OCI-LY3 (cell line): ENCODE results near the gene CSNK2B.

Source experiments
- H2AFZ ChIP-seq: fragments of 200-600, 300-600 bp; shearing (Covaris generic); 2 replicates; pipeline ENCODE4 v1.6.0; 2014; ENCODE audit warnings: antibody characterized with exemption, low read depth, low read length
- H3K27ac ChIP-seq: fragments of 200-600, 300-600 bp; sonication (generic); 2 replicates; pipeline ENCODE4 v1.5.1; 2014; ENCODE audit warnings: mild to moderate bottlenecking, low read length, moderate library complexity, mixed read lengths
- H3K27me3 ChIP-seq: fragments of 200-600, 300-600 bp; sonication (generic); 2 replicates; pipeline ENCODE4 v1.6.1; 2014; ENCODE audit warnings: low read depth, low read length, mixed read lengths
- H3K36me3 ChIP-seq: fragments of 200-600, 300-600 bp; sonication (generic); replicated peaks from 2 replicates; pipeline ENCODE3; 2014; ENCODE audit warnings: low read depth, low read length, mixed read lengths
- H3K4me1 ChIP-seq: fragments of 300-600, 200-600 bp; sonication (generic); 2 replicates; pipeline ENCODE4 v1.6.1; 2014; ENCODE audit warnings: low read length, mixed read lengths
- H3K4me2 ChIP-seq: fragments of 200-600, 300-600 bp; sonication (generic); 2 replicates; pipeline ENCODE4 v1.6.1; 2014; ENCODE audit warnings: low read length, mixed read lengths
- H3K4me3 ChIP-seq: fragments of 300-600, 200-600 bp; sonication (generic); 2 replicates; pipeline ENCODE4 v1.5.1; 2014; ENCODE audit warnings: antibody characterized with exemption, mild to moderate bottlenecking, low read length, moderate library complexity
- H3K79me2 ChIP-seq: fragments of 300-600, 200-600 bp; shearing (Covaris generic); 2 replicates; pipeline ENCODE4 v1.6.1; 2014; ENCODE audit warnings: mild to moderate bottlenecking, low read length, mixed read lengths
- H3K9ac ChIP-seq: fragments of 300-600, 200-600 bp; shearing (Covaris generic); 2 replicates; pipeline ENCODE4 v1.6.0; 2014; ENCODE audit warnings: mild to moderate bottlenecking, low read length, moderate library complexity
- H3K9me3 ChIP-seq: fragments of 200-600, 300-600 bp; shearing (Covaris generic); 2 replicates; pipeline ENCODE4 v1.6.1; 2014; ENCODE audit warnings: low read length, mixed read lengths; ENCODE audit not compliant: insufficient read depth
- H4K20me1 ChIP-seq: fragments of 200-600, 300-600 bp; sonication (generic); 2 replicates; pipeline ENCODE4 v1.6.1; 2016; ENCODE audit warnings: low read length, mixed read lengths; ENCODE audit not compliant: insufficient read depth
- EZH2phosphoT487 ChIP-seq: fragments of 200-600 bp; shearing (Covaris generic); IDR thresholded peaks from 2 replicates; pipeline ENCODE4 v1.6.1; 2018; ENCODE audit warnings: antibody characterized with exemption, mixed run types, low read depth
- TF ChIP-seq, protein P1 (sequence below): fragments of 200-600, 300-600 bp; sonication (generic); IDR thresholded peaks from 2 replicates; pipeline ENCODE4 v1.5.1; 2014; ENCODE audit warnings: antibody characterized with exemption, low read length, low read depth

Gene CSNK2B

GRCh38 chr6:31713991-31714684 is 48.3 kb downstream of the CSNK2B start:
- Histone ChIP-seq H3K4me3 (no peak overlapping the region), H3K36me3 (no peaks in the 10 kb centered on the region), H3K4me1 (peaks cover 6% of the 10 kb centered on the region), H3K27me3 (no peaks in the 10 kb centered on the region), H2AFZ (no peak overlapping the region), H3K9me3 (no peaks in the 10 kb centered on the region), H3K27ac (no peak overlapping the region), H3K79me2 (no peaks in the 10 kb centered on the region), H4K20me1 (no peaks in the 10 kb centered on the region), H3K4me2 (no peak overlapping the region), H3K9ac (no peak overlapping the region)
- TF ChIP-seq, protein P1, sequence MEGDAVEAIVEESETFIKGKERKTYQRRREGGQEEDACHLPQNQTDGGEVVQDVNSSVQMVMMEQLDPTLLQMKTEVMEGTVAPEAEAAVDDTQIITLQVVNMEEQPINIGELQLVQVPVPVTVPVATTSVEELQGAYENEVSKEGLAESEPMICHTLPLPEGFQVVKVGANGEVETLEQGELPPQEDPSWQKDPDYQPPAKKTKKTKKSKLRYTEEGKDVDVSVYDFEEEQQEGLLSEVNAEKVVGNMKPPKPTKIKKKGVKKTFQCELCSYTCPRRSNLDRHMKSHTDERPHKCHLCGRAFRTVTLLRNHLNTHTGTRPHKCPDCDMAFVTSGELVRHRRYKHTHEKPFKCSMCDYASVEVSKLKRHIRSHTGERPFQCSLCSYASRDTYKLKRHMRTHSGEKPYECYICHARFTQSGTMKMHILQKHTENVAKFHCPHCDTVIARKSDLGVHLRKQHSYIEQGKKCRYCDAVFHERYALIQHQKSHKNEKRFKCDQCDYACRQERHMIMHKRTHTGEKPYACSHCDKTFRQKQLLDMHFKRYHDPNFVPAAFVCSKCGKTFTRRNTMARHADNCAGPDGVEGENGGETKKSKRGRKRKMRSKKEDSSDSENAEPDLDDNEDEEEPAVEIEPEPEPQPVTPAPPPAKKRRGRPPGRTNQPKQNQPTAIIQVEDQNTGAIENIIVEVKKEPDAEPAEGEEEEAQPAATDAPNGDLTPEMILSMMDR = no peak
- no peak for TF ChIP-seq EZH2phosphoT487

GRCh38 chr6:31715022-31715958 is 49.4 kb downstream of the CSNK2B start, which contains the start of gene LY6G6D:
LY6G6D (plus strand) TSS chr6:31715348; CDS start chr6:31715356, 8 bp downstream.
- H3K4me3 ChIP-seq = no peak within 1 kb of the TSS
- H3K9me3 ChIP-seq = no peaks in the 10 kb centered on the region
- H3K27me3 ChIP-seq = no peaks in the 10 kb centered on the region
- no peaks in the 10 kb centered on the region for H4K20me1 ChIP-seq
- no peak within 1 kb of the TSS for H2AFZ ChIP-seq
- H3K4me2 ChIP-seq = no peak within 1 kb of the TSS
- no peak within 1 kb of the TSS for H3K27ac ChIP-seq
- no peaks in the 10 kb centered on the region for H3K36me3 ChIP-seq
- TF ChIP-seq EZH2phosphoT487 = no peak
- TF ChIP-seq, protein P1 = no peak
- no peaks in the 10 kb centered on the region for H3K79me2 ChIP-seq
- peaks cover 4% of the 10 kb centered on the region for H3K4me1 ChIP-seq
- H3K9ac ChIP-seq = no peak within 1 kb of the TSS

DNA sequence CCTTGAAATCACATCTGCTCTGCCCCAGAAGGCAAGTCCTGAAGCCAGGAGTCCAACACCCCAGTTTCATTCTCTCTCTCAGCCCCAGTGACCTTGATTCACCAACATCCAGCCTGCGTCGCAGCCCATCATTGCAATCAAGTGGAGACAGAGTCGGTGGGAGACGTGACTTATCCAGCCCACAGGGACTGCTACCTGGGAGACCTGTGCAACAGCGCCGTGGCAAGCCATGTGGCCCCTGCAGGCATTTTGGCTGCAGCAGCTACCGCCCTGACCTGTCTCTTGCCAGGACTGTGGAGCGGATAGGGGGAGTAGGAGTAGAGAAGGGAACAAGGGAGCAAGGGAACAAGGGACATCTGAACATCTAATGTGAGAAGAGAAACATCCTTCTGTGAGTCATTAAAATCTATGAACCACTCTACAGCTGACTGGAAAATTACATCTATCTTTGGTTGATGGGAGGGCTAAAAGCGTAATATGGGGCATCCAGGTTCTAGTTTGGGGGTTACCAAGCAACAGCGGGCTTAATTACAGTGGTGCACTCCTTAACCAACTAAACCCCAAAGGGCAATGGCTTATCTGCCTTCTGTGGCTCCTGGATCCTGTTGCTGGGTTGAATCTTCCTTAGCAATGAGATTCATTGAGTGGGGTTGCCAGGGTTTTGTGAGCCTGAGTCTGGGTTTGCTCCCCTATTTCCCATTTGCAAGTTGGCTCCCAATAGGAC is 51.8 kb downstream of the CSNK2B start:
- H3K27ac ChIP-seq = no peak overlapping the region
- H3K4me3 ChIP-seq = no peak overlapping the region
- no peaks in the 10 kb centered on the region for H3K4me1 ChIP-seq
- TF ChIP-seq, protein P1 = peak; percentile 9; the same call in 1 of the 2 replicates
- no peak for TF ChIP-seq EZH2phosphoT487
- no peaks in the 10 kb centered on the region for H4K20me1 ChIP-seq
- no peaks in the 10 kb centered on the region for H3K27me3 ChIP-seq
- H3K9me3 ChIP-seq = no peaks in the 10 kb centered on the region
- H3K36me3 ChIP-seq = no peaks in the 10 kb centered on the region
- no peak overlapping the region for H2AFZ ChIP-seq
- H3K79me2 ChIP-seq = no peaks in the 10 kb centered on the region
- H3K9ac ChIP-seq = no peak overlapping the region
- H3K4me2 ChIP-seq = no peak overlapping the region
